Naive B cell (primary cell): Measurements from ENCODE around the gene PACS1. TPM values are rescaled to one million over a fixed set of nuclear protein-coding genes. Genes with fewer than 3 reads are reported as not detected.
A peak's percentile ranks its signal among the peaks of the same experiment; 100 is the strongest.
"Not testable (repeated sequence)": the region's sequence is repeated elsewhere in the genome, so short reads cannot be mapped to it uniquely, and the experiment has no call there.

ENCODE experiments used
- ATAC-seq, 2 donors: fragments of 150-1000 bp; cut with Tn5 transposase; 2 replicates each; pipeline ENCODE4 v1.10.0; 2021; ENCODE audit warnings: low read depth in 2 of 2, mild to moderate bottlenecking in 2 of 2, moderate library complexity in 2 of 2
- DNase-seq: peaks from one replicate; pipeline ENCODE4 v3.0.0; 2022
- H3K27ac Mint-ChIP-seq, 6 donors: one replicate each; pipeline ENCODE4 v1.8.0; 2020 to 2022; ENCODE audit warnings: mild to moderate bottlenecking in 6 of 6, mixed read lengths in 6 of 6, moderate library complexity in 5 of 6, inconsistent platforms in 2 of 6
- H3K27me3 Mint-ChIP-seq, 3 donors: one replicate each; pipeline ENCODE4 v1.8.0; 2021 to 2022; ENCODE audit warnings: mixed read lengths in 3 of 3, mild to moderate bottlenecking in 1 of 3
- H3K36me3 Mint-ChIP-seq, 2 donors: one replicate each; pipeline ENCODE4 v1.8.0; 2020 to 2022; ENCODE audit warnings: mixed read lengths in 2 of 2, inconsistent platforms in 1 of 2, mild to moderate bottlenecking in 1 of 2
- H3K4me1 Mint-ChIP-seq, 3 donors: one replicate each; pipeline ENCODE4 v1.8.0; 2020 to 2022; ENCODE audit warnings: mixed read lengths in 3 of 3, inconsistent platforms in 1 of 3, mild to moderate bottlenecking in 1 of 3, moderate library complexity in 1 of 3
- H3K4me3 Mint-ChIP-seq, 8 donors: one replicate each; pipeline ENCODE4 v1.8.0; 2020 to 2022; ENCODE audit warnings: mild to moderate bottlenecking in 8 of 8, mixed read lengths in 8 of 8, moderate library complexity in 8 of 8, inconsistent platforms in 2 of 8
- H3K9me3 Mint-ChIP-seq, 7 donors: one replicate each; pipeline ENCODE4 v1.8.0; 2020 to 2022; ENCODE audit warnings: mixed read lengths in 7 of 7, mild to moderate bottlenecking in 5 of 7, inconsistent platforms in 2 of 7, moderate library complexity in 1 of 7
- polyA plus RNA-seq, 6 donors: library from polyadenylated mRNA; unstranded; fragments of 300-500 nt; fragmentation: Illumina TruSeq; gene quantifications; one replicate each; pipeline ENCODE4 v1.2.3, GENCODE V29; 2021; ENCODE audit warnings: low read depth in 6 of 6

Gene PACS1
- 100 to 1,000 TPM in 1 of 6 donors, 10 to 100 TPM in 5; 44.3 to 133 (median 57.3) TPM for polyA plus RNA-seq

- Mint-ChIP-seq H3K4me1 (peaks cover 48 to 74% (median 61%) of the 10 kb centered on the region in 3 donors), H3K4me3 (peak within 1 kb of the TSS; percentile 84 to 99 (median 98)), H3K9me3 (peaks cover 0 to 2% (median 0%) of the 10 kb centered on the region in 7 donors), H3K27ac (peak within 1 kb of the TSS; percentile 91 to 99 (median 96)), H3K27me3 (no peaks in the 10 kb centered on the region), H3K36me3 (peaks cover 6 to 14% of the 10 kb centered on the region in 2 donors)
- DNase-seq (peak; percentile 80), ATAC-seq (peak; percentile 72 to 73)
Measured at GRCh38 chr11:66069715-66070603, at the start of gene PACS1. Gene PACS1 (plus strand): TSS chr11:66070272. CDS start chr11:66070487, 215 bp downstream.

GRCh38 chr11:66020618-66021357, 49.3 kb upstream of the PACS1 start:
- Mint-ChIP-seq H3K27ac (no peak overlapping the region), H3K4me3 (no peak overlapping the region)
- ATAC-seq = no peak

GRCh38 chr11:66022401-66023185, 47.5 kb upstream of the PACS1 start:
- Mint-ChIP-seq H3K4me3 (peak overlapping the region in 5 of 8 donors; percentile 4 to 64 (median 32)), H3K36me3 (no peaks in the 10 kb centered on the region), H3K27me3 (peaks cover 4 to 28% (median 17%) of the 10 kb centered on the region in 3 donors), H3K4me1 (peaks cover 10 to 17% (median 10%) of the 10 kb centered on the region in 3 donors), H3K9me3 (no peaks in the 10 kb centered on the region), H3K27ac (peak overlapping the region in 3 of 6 donors; percentile 38 to 94 (median 47))
- DNase-seq (peak; percentile 71), ATAC-seq (peak; percentile 93)

More at GRCh38 chr11:66020618-66021357, 49.3 kb upstream of the PACS1 start:
- Mint-ChIP-seq H3K4me1 (peaks cover 10 to 17% (median 10%) of the 10 kb centered on the region in 3 donors), H3K36me3 (no peaks in the 10 kb centered on the region), H3K27me3 (peaks cover 4 to 26% (median 17%) of the 10 kb centered on the region in 3 donors), H3K9me3 (no peaks in the 10 kb centered on the region)
- no peak for DNase-seq

GRCh38 chr11:66023186-66023440, 47.0 kb upstream of the PACS1 start:
- H3K4me3 Mint-ChIP-seq, ATAC-seq: not testable (repeated sequence)

GRCh38 chr11:66026017-66026529, 44.0 kb upstream of the PACS1 start, which contains the start of gene CATSPER1:
Gene CATSPER1 (minus strand): TSS chr11:66026479. CDS start chr11:66026379, 100 bp downstream.
- ATAC-seq = no peak
- H3K27me3 Mint-ChIP-seq = peaks cover 4 to 31% (median 17%) of the 10 kb centered on the region in 3 donors
- DNase-seq = no peak
- no peaks in the 10 kb centered on the region for H3K36me3 Mint-ChIP-seq
- H3K4me3 Mint-ChIP-seq = no peak within 1 kb of the TSS
- no peaks in the 10 kb centered on the region for H3K9me3 Mint-ChIP-seq
- peak within 1 kb of the TSS in 1 of 6 donors; percentile 18 for H3K27ac Mint-ChIP-seq
- H3K4me1 Mint-ChIP-seq = peaks cover 5 to 12% (median 8%) of the 10 kb centered on the region in 3 donors

More at GRCh38 chr11:66023186-66023440, 47.0 kb upstream of the PACS1 start:
- Mint-ChIP-seq H3K27me3 (peaks cover 4 to 32% (median 17%) of the 10 kb centered on the region in 3 donors), H3K4me1 (peaks cover 10 to 17% (median 10%) of the 10 kb centered on the region in 3 donors)
- not testable (repeated sequence) for H3K36me3 Mint-ChIP-seq, H3K27ac Mint-ChIP-seq, H3K9me3 Mint-ChIP-seq, DNase-seq

- Mint-ChIP-seq H3K4me1 (no peaks in the 10 kb centered on the region), H3K9me3 (peaks cover 0 to 2% (median 0%) of the 10 kb centered on the region in 7 donors), H3K36me3 (no peaks in the 10 kb centered on the region), H3K27ac (no peak overlapping the region), H3K4me3 (no peak overlapping the region), H3K27me3 (peaks cover 4 to 27% (median 12%) of the 10 kb centered on the region in 3 donors)
- DNase-seq (no peak), ATAC-seq (no peak)
Measured at GRCh38 chr11:66032957-66033735, 36.9 kb upstream of the PACS1 start.

GRCh38 chr11:66035653-66036333, 34.3 kb upstream of the PACS1 start:
- Mint-ChIP-seq H3K4me3 (no peak overlapping the region), H3K9me3 (peaks cover 0 to 2% (median 0%) of the 10 kb centered on the region in 7 donors), H3K27ac (no peak overlapping the region), H3K27me3 (peaks cover 4 to 41% (median 12%) of the 10 kb centered on the region in 3 donors), H3K4me1 (no peaks in the 10 kb centered on the region), H3K36me3 (no peaks in the 10 kb centered on the region)
- DNase-seq (no peak), ATAC-seq (no peak)

- no peaks in the 10 kb centered on the region for H3K4me1 Mint-ChIP-seq
- H3K4me3 Mint-ChIP-seq = peak overlapping the region in 1 of 8 donors; percentile 29
- peaks cover 2 to 41% (median 12%) of the 10 kb centered on the region in 3 donors for H3K27me3 Mint-ChIP-seq
- H3K27ac Mint-ChIP-seq = no peak overlapping the region
- H3K9me3 Mint-ChIP-seq = peaks cover 0 to 2% (median 0%) of the 10 kb centered on the region in 7 donors
- ATAC-seq (no peak), DNase-seq (no peak)
- H3K36me3 Mint-ChIP-seq = no peaks in the 10 kb centered on the region
Measured at GRCh38 chr11:66036334-66036710, 33.8 kb upstream of the PACS1 start.

- H3K27ac Mint-ChIP-seq = no peak overlapping the region
- ATAC-seq (no peak), DNase-seq (no peak)
- H3K4me1 Mint-ChIP-seq = no peaks in the 10 kb centered on the region
- H3K36me3 Mint-ChIP-seq = no peaks in the 10 kb centered on the region
- H3K27me3 Mint-ChIP-seq = peaks cover 0 to 41% (median 12%) of the 10 kb centered on the region in 3 donors
- peaks cover 0 to 2% (median 0%) of the 10 kb centered on the region in 7 donors for H3K9me3 Mint-ChIP-seq
- no peak overlapping the region for H3K4me3 Mint-ChIP-seq
Measured at GRCh38 chr11:66037327-66037726, 32.7 kb upstream of the PACS1 start.

- no peak for DNase-seq
- Mint-ChIP-seq H3K27me3 (peaks cover 0 to 36% (median 7%) of the 10 kb centered on the region in 3 donors), H3K9me3 (peaks cover 0 to 2% (median 0%) of the 10 kb centered on the region in 7 donors), H3K4me3 (no peak overlapping the region), H3K27ac (no peak overlapping the region), H3K36me3 (no peaks in the 10 kb centered on the region), H3K4me1 (peaks cover 2 to 4% (median 4%) of the 10 kb centered on the region in 3 donors)
- no peak for ATAC-seq
Measured at GRCh38 chr11:66039765-66040164, 30.3 kb upstream of the PACS1 start.

GRCh38 chr11:66042227-66042995, 27.7 kb upstream of the PACS1 start:
- ATAC-seq = no peak
- Mint-ChIP-seq H3K4me1 (peaks cover 11 to 16% (median 13%) of the 10 kb centered on the region in 3 donors), H3K4me3 (no peak overlapping the region), H3K9me3 (no peaks in the 10 kb centered on the region), H3K27ac (peak overlapping the region in 1 of 6 donors; percentile 22), H3K27me3 (peaks cover 0 to 18% (median 0%) of the 10 kb centered on the region in 3 donors), H3K36me3 (no peaks in the 10 kb centered on the region)
- no peak for DNase-seq
